ENCODE data around the gene SRL.

The SRL gene

GRCh38 chr16:4198816-4199215 lies 43.1 kb downstream of the SRL start:
- no peak for DNase-seq

- no peak for DNase-seq
Observed at GRCh38 chr16:4194661-4195060, 47.2 kb downstream of the SRL start.

- no peak for DNase-seq
Observed at GRCh38 chr16:4193920-4194319, 48.0 kb downstream of the SRL start.

- DNase-seq, result no peak
Observed at GRCh38 chr16:4192206-4192605, 49.7 kb downstream of the SRL start.

- no peak for DNase-seq
Observed at GRCh38 chr16:4190712-4191333, 51.1 kb downstream of the SRL start.

GRCh38 chr16:4190086-4190485 lies 51.8 kb downstream of the SRL start:
- no peak for DNase-seq

- no peak for DNase-seq
Observed at GRCh38 chr16:4184038-4184702, 57.7 kb downstream of the SRL start.

- peak; percentile 68 for DNase-seq
Observed at GRCh38 chr16:4183237-4184037, 58.4 kb downstream of the SRL start.

- no peak for DNase-seq
Observed at GRCh38 chr16:4182581-4183236, 59.2 kb downstream of the SRL start.

GRCh38 chr16:4180511-4180910 lies 61.4 kb downstream of the SRL start:
- DNase-seq, result no peak

GRCh38 chr16:4179763-4180260 lies 62.1 kb downstream of the SRL start:
- DNase-seq, result no peak

- DNase-seq, result no peak
Observed at GRCh38 chr16:4179020-4179419, 62.9 kb downstream of the SRL start.

GRCh38 chr16:4178468-4179010 lies 63.3 kb downstream of the SRL start:
- DNase-seq, result no peak

- no peak for DNase-seq
Observed at GRCh38 chr16:4176906-4177417, 64.9 kb downstream of the SRL start.

- no peak for DNase-seq
Observed at GRCh38 chr16:4175849-4176248, 66.0 kb downstream of the SRL start.

- no peak for DNase-seq
Observed at GRCh38 chr16:4172070-4172469, 69.8 kb downstream of the SRL start.

GRCh38 chr16:4169415-4169814 lies 72.5 kb downstream of the SRL start:
- DNase-seq, result no peak

- DNase-seq, result no peak
Observed at GRCh38 chr16:4166821-4167220, 75.1 kb downstream of the SRL start.

GRCh38 chr16:4160658-4161430 lies 81.0 kb downstream of the SRL start:
- no peak for DNase-seq

- DNase-seq, result no peak
Observed at GRCh38 chr16:4159726-4160125, 82.2 kb downstream of the SRL start.

- DNase-seq, result no peak
Observed at GRCh38 chr16:4158143-4159093, 83.5 kb downstream of the SRL start.

Measured in NCI-H1105 (cell line).